Muscle layer of colon (tissue), 2 donors: Measurements from ENCODE around the gene SPTBN5.

Experiments used
- H3K27ac ChIP-seq: one replicate; pipeline ENCODE4 v1.7.0; 2013; ENCODE audit warnings: low read depth, mild to moderate bottlenecking, low read length, moderate library complexity
- H3K27me3 ChIP-seq, 2 donors: one replicate each; pipeline ENCODE4 v1.7.0; 2013; ENCODE audit warnings: low read length in 2 of 2, mild to moderate bottlenecking in 2 of 2; ENCODE audit not compliant: insufficient read depth in 2 of 2, control insufficient read depth in 1 of 2
- H3K36me3 ChIP-seq: one replicate; pipeline ENCODE4 v1.7.0; 2013; ENCODE audit warnings: mild to moderate bottlenecking, low read length; ENCODE audit not compliant: insufficient read depth
- H3K4me1 ChIP-seq: one replicate; pipeline ENCODE4 v1.7.0; 2013; ENCODE audit warnings: mild to moderate bottlenecking, low read length; ENCODE audit not compliant: insufficient read depth
- H3K4me3 ChIP-seq, 2 donors: one replicate each; pipeline ENCODE4 v1.7.0; 2013; ENCODE audit warnings: low read length in 2 of 2, low read depth in 1 of 2, mild to moderate bottlenecking in 1 of 2, moderate library complexity in 1 of 2
- H3K9ac ChIP-seq: one replicate; pipeline ENCODE4 v1.7.0; 2013; ENCODE audit warnings: low read length
- H3K9me3 ChIP-seq: one replicate; pipeline ENCODE4 v1.7.0; 2013; ENCODE audit warnings: mild to moderate bottlenecking, low read length
- donor health status: abdominal sarcoma.
- donor health status: Adenocarcinoma of cecum.

SPTBN5 gene

GRCh38 chr15:41825145-41825544 lies 68.7 kb downstream of the SPTBN5 start:
- Histone ChIP-seq H3K27ac (no peak overlapping the region), H3K9ac (no peak overlapping the region), H3K27me3 (no peaks in the 10 kb centered on the region), H3K4me3 (no peak overlapping the region), H3K9me3 (no peaks in the 10 kb centered on the region), H3K36me3 (peaks cover 48% of the 10 kb centered on the region), H3K4me1 (peaks cover 10% of the 10 kb centered on the region)

DNA sequence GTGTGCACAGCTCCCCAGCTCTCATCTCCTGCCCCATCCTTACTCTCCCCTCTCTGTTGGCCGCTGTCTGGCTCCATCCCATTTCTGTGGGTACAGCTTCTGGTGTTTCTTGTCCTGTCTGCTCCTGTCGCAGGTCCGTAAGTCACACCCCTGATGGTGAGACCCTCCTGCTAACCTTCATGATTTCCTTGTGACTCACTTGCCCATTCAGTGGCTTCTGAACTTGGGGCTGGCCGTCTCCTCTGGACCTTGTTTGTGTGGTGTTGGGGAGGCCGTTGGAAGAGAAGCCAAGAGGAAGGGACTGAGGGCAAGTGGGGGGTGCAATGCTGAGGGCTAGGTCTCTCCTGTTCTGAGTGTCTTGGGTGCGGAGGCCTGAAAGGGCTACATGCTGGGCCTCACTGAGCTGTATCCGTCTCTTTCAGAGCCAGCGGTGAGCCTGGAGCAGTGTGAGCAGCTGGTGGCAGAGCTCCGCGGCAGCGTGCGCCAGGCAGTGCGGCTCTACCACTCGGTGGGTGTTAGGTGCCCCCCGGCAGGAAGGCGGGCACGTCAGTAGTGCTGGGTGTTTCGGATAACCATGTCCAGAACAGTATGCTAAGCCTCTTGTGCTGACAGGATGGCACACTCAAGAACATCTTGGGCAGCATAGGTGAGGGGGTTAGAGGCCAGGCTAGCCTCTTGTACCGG lies 69.6 kb downstream of the SPTBN5 start:
- Histone ChIP-seq H3K9me3 (no peaks in the 10 kb centered on the region), H3K4me3 (no peak overlapping the region), H3K36me3 (peaks cover 58% of the 10 kb centered on the region), H3K27me3 (no peaks in the 10 kb centered on the region), H3K4me1 (peaks cover 7% of the 10 kb centered on the region), H3K27ac (no peak overlapping the region), H3K9ac (no peak overlapping the region)

DNA sequence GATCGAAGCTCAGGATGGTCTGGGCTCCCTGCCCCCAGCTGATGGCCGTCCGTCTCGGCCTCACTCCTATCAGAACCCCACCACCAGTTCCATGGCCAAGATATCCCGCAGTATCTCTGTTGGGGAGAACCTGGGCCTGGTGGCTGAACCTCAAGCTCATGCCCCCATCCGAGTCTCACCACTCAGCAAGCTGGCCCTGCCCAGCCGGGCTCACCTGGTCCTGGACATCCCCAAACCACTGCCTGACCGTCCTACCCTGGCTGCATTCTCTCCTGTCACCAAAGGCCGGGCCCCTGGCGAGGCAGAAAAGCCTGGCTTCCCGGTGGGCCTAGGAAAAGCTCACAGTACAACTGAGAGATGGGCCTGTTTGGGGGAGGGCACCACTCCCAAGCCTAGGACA lies 70.4 kb downstream of the SPTBN5 start:
- H3K9ac ChIP-seq: no peak overlapping the region
- no peak overlapping the region for H3K27ac ChIP-seq
- peaks cover under 1% of the 10 kb centered on the region for H3K4me1 ChIP-seq
- no peaks in the 10 kb centered on the region for H3K9me3 ChIP-seq
- H3K36me3 ChIP-seq: peaks cover 65% of the 10 kb centered on the region
- no peak overlapping the region for H3K4me3 ChIP-seq
- H3K27me3 ChIP-seq: no peaks in the 10 kb centered on the region

GRCh38 chr15:41822957-41823356 lies 70.9 kb downstream of the SPTBN5 start:
- H3K36me3 ChIP-seq: peaks cover 70% of the 10 kb centered on the region
- no peak overlapping the region for H3K9ac ChIP-seq
- no peaks in the 10 kb centered on the region for H3K9me3 ChIP-seq
- H3K4me1 ChIP-seq: no peaks in the 10 kb centered on the region
- no peak overlapping the region for H3K27ac ChIP-seq
- H3K27me3 ChIP-seq: no peaks in the 10 kb centered on the region
- H3K4me3 ChIP-seq: no peak overlapping the region

GRCh38 chr15:41822471-41822870 lies 71.4 kb downstream of the SPTBN5 start:
- H3K27ac ChIP-seq: no peak overlapping the region
- no peak overlapping the region for H3K9ac ChIP-seq
- H3K27me3 ChIP-seq: no peaks in the 10 kb centered on the region
- no peaks in the 10 kb centered on the region for H3K9me3 ChIP-seq
- H3K4me1 ChIP-seq: no peaks in the 10 kb centered on the region
- peaks cover 75% of the 10 kb centered on the region for H3K36me3 ChIP-seq
- no peak overlapping the region for H3K4me3 ChIP-seq

DNA sequence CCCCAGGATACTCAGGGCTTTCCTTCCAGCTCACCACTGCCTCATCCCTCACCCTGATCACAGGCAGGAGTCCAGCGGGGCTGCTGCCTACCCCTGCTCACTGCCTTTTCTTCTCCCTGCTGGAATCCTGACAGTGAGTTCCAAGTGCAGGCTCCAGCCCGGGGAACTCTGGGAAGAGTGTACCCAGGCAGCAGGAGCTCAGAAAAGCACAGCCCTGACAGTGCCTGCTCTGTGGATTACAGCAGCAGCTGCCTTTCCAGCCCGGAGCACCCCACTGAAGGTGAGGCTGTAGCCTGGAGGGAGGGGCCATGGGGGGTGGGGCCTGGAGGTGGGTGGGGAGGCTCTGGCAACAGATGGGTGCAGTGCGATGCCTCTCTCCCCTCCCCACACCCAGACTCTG lies 72.0 kb downstream of the SPTBN5 start:
- H3K9me3 ChIP-seq: no peaks in the 10 kb centered on the region
- H3K4me1 ChIP-seq: no peaks in the 10 kb centered on the region
- H3K4me3 ChIP-seq: no peak overlapping the region
- H3K9ac ChIP-seq: no peak overlapping the region
- H3K36me3 ChIP-seq: peaks cover 82% of the 10 kb centered on the region
- H3K27ac ChIP-seq: no peak overlapping the region
- no peaks in the 10 kb centered on the region for H3K27me3 ChIP-seq

- no peaks in the 10 kb centered on the region for H3K9me3 ChIP-seq
- H3K9ac ChIP-seq: no peak overlapping the region
- peaks cover 90% of the 10 kb centered on the region for H3K36me3 ChIP-seq
- no peaks in the 10 kb centered on the region for H3K4me1 ChIP-seq
- H3K27ac ChIP-seq: no peak overlapping the region
- H3K27me3 ChIP-seq: no peaks in the 10 kb centered on the region
- no peak overlapping the region for H3K4me3 ChIP-seq
Observed at GRCh38 chr15:41820791-41821423, 72.9 kb downstream of the SPTBN5 start.

DNA sequence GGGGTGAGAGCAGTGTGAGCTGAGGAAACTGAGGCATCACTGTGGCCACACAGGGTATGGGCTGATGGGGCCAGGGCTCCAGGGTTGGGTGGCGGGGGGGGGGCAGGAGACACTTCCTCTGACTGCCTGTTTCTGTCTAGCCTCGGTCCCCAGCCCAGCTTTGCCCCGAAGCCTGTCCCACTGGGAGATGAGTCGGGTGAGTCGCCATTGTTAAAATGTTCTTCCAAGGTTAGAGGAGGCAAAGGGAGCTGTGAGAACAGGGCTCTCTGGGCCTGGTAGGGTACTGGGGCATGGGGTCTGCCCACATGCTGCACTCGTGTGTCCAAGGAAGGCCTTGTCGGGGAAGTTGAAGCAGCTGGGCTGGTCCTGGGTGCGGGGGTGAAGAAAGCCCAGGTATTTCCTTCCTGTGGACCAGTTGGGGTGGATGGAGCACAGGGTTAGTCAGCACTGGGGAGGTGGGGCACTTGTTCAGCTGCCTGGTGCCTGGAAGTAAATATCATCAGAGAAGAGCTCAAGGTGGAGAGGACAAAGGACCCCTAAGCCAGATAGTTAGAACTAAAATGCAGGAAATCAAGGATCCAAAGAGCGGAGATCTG lies 74.3 kb downstream of the SPTBN5 start:
- Histone ChIP-seq H3K4me3 (no peak overlapping the region), H3K36me3 (peaks cover 90% of the 10 kb centered on the region), H3K27ac (no peak overlapping the region), H3K9ac (no peak overlapping the region), H3K4me1 (no peaks in the 10 kb centered on the region), H3K27me3 (no peaks in the 10 kb centered on the region), H3K9me3 (no peaks in the 10 kb centered on the region)

GRCh38 chr15:41817781-41818180 lies 76.1 kb downstream of the SPTBN5 start:
- no peak overlapping the region for H3K27ac ChIP-seq
- no peak overlapping the region for H3K9ac ChIP-seq
- peaks cover 92% of the 10 kb centered on the region for H3K36me3 ChIP-seq
- H3K4me3 ChIP-seq: no peak overlapping the region
- no peaks in the 10 kb centered on the region for H3K27me3 ChIP-seq
- no peaks in the 10 kb centered on the region for H3K9me3 ChIP-seq
- no peaks in the 10 kb centered on the region for H3K4me1 ChIP-seq

- Histone ChIP-seq H3K36me3 (peaks cover 94% of the 10 kb centered on the region), H3K4me3 (no peak overlapping the region), H3K27ac (no peak overlapping the region), H3K9ac (no peak overlapping the region), H3K4me1 (no peaks in the 10 kb centered on the region), H3K9me3 (no peaks in the 10 kb centered on the region), H3K27me3 (no peaks in the 10 kb centered on the region)
Observed at GRCh38 chr15:41817327-41817726, 76.5 kb downstream of the SPTBN5 start.

DNA sequence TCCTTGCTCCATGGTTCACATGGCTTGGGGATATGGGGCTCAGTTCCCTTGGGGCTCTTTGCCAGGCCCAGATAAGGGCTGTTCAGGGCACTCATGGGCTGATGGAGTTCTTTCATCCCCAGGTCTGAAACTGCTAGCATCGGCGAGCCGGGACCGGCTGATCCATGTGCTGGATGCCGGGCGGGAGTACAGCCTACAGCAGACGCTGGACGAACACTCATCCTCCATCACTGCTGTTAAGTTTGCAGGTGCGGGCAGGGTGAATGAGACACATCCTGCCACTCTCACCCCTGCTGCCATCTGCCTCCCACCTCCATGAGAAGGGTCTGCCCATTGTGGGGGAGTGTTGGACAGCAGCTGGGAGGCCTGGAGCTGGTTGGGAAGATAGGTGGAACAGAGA lies 77.1 kb downstream of the SPTBN5 start:
- no peak overlapping the region for H3K9ac ChIP-seq
- H3K4me3 ChIP-seq: no peak overlapping the region
- no peak overlapping the region for H3K27ac ChIP-seq
- H3K36me3 ChIP-seq: peaks cover 96% of the 10 kb centered on the region
- H3K9me3 ChIP-seq: no peaks in the 10 kb centered on the region
- H3K27me3 ChIP-seq: no peaks in the 10 kb centered on the region
- H3K4me1 ChIP-seq: no peaks in the 10 kb centered on the region

- H3K4me3 ChIP-seq: no peak overlapping the region
- H3K27me3 ChIP-seq: no peaks in the 10 kb centered on the region
- no peaks in the 10 kb centered on the region for H3K9me3 ChIP-seq
- no peak overlapping the region for H3K27ac ChIP-seq
- no peak overlapping the region for H3K9ac ChIP-seq
- peaks cover 76% of the 10 kb centered on the region for H3K36me3 ChIP-seq
- H3K4me1 ChIP-seq: peaks cover 6% of the 10 kb centered on the region
Observed at GRCh38 chr15:41814534-41814933, 79.3 kb downstream of the SPTBN5 start.
